Measurements from ENCODE around the gene MED13L.

DNA sequence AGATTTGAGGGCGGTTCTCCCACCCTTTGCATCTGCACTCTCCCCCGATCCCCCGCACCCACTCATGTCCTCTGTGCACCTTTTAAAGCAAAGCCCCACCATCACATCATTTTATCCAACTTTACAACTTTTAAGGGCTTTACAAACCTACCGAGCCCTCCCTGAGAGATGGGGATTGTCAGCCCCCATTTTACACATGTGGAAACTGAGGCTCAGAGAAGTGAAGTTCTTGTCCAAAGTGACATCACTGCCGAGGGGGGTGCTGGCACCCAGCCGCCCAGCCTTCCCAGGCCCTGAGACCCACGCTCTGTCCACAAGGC, 334.2 kb downstream of the MED13L start:
- TF ChIP-seq POLR2A (IDR thresholded peaks at IDR 0.05): no peak
- TF ChIP-seq, protein P1, sequence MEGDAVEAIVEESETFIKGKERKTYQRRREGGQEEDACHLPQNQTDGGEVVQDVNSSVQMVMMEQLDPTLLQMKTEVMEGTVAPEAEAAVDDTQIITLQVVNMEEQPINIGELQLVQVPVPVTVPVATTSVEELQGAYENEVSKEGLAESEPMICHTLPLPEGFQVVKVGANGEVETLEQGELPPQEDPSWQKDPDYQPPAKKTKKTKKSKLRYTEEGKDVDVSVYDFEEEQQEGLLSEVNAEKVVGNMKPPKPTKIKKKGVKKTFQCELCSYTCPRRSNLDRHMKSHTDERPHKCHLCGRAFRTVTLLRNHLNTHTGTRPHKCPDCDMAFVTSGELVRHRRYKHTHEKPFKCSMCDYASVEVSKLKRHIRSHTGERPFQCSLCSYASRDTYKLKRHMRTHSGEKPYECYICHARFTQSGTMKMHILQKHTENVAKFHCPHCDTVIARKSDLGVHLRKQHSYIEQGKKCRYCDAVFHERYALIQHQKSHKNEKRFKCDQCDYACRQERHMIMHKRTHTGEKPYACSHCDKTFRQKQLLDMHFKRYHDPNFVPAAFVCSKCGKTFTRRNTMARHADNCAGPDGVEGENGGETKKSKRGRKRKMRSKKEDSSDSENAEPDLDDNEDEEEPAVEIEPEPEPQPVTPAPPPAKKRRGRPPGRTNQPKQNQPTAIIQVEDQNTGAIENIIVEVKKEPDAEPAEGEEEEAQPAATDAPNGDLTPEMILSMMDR (IDR thresholded peaks at IDR 0.05): no peak
